Small intestine (tissue), 7 donors: ENCODE data around the gene CAMK2D. TPM values are rescaled to one million over a fixed set of nuclear protein-coding genes. Genes with fewer than 3 reads are reported as not detected.

ENCODE experiments used
- DNase-seq, 2 donors: peaks; one replicate each; pipeline versions ENCODE4 v3.0.0 to v3.0.0-alpha.2; 2013
- FAIRE-seq: peaks from 2 replicates; lab custom pipeline; 2012; peaks lifted over from hg19 to GRCh38; lab: Jason Lieb, UNC
- H3K27ac ChIP-seq, 3 donors: one replicate each; pipeline ENCODE4 v1.5.1; 2013; ENCODE audit warnings: low read length in 2 of 3, mild to moderate bottlenecking in 2 of 3, control low read depth in 1 of 3, inconsistent platforms in 1 of 3, low read depth in 1 of 3, moderate library complexity in 1 of 3
- H3K27me3 ChIP-seq, 3 donors: one replicate each; pipeline ENCODE4 v1.6.1; 2013; ENCODE audit warnings: low read length in 3 of 3, inconsistent platforms in 1 of 3; ENCODE audit not compliant: control insufficient read depth in 3 of 3, insufficient read depth in 3 of 3
- H3K36me3 ChIP-seq, 3 donors: one replicate each; pipeline ENCODE4 v1.6.1; 2013; ENCODE audit warnings: low read length in 3 of 3, inconsistent platforms in 1 of 3, low read depth in 1 of 3, mild to moderate bottlenecking in 1 of 3, moderate library complexity in 1 of 3; ENCODE audit not compliant: control insufficient read depth in 3 of 3, insufficient read depth in 2 of 3
- H3K4me1 ChIP-seq, 3 donors: one replicate each; pipeline ENCODE4 v1.6.1; 2013; ENCODE audit warnings: low read length in 2 of 3, inconsistent platforms in 1 of 3, low read depth in 1 of 3, mild to moderate bottlenecking in 1 of 3, moderate library complexity in 1 of 3; ENCODE audit not compliant: control insufficient read depth in 3 of 3, insufficient read depth in 2 of 3
- H3K4me3 ChIP-seq, 3 donors: one replicate each; pipeline ENCODE4 v1.5.1; 2013; ENCODE audit warnings: low read length in 3 of 3, control low read depth in 1 of 3, inconsistent platforms in 1 of 3, low read depth in 1 of 3, mild to moderate bottlenecking in 1 of 3, moderate library complexity in 1 of 3
- H3K9me3 ChIP-seq, 2 donors: one replicate each; pipeline ENCODE4 v1.6.1; 2013; ENCODE audit warnings: low read depth in 1 of 2, low read length in 1 of 2; ENCODE audit not compliant: control insufficient read depth in 2 of 2, insufficient read depth in 1 of 2
- WGBS, 3 donors: extraction: QIAGEN DNeasy Blood & Tissue Kit; methylation state at CpG; one replicate each; pipeline ENCODE4 v1.1.7; 2013; 5-methylcytosine and 5-hydroxymethylcytosine counted together
- polyA plus RNA-seq, 4 donors: library from polyadenylated mRNA; stranded (reverse) in 3 of 4; unstranded in 1 of 4; fragments of 200-250 nt in 3 of 4; fragments of 120-200 nt in 1 of 4; gene quantifications; one replicate each; pipeline versions ENCODE4 v1.2.1 to v1.2.3, GENCODE V29; 2013
- donor health status: healthy with polysubstance abuse.
- donor health status: control.
- donor health status: control.
- donor health status: Bipolar disorder and iron deficiency.
- donor health status: healthy.

Gene CAMK2D
- polyA plus RNA-seq, 4 donors = 21.1 to 81.1 (median 24.0) TPM

GRCh38 chr4:113409181-113409580 is 352.4 kb downstream of the CAMK2D start:
- Histone ChIP-seq H3K36me3 (no peaks in the 10 kb centered on the region), H3K27ac (no peak overlapping the region), H3K4me3 (no peak overlapping the region), H3K9me3 (no peaks in the 10 kb centered on the region), H3K4me1 (peaks cover 0 to 17% (median 0%) of the 10 kb centered on the region in 3 donors), H3K27me3 (peaks cover 0 to 2% (median 0%) of the 10 kb centered on the region in 3 donors)
- no peak for DNase-seq
- no peak for FAIRE-seq
- 44 to 64% (median 46%) methylated on average over 4 of the region's 4 CpGs for WGBS, 3 donors

GRCh38 chr4:113407409-113407808 is 354.1 kb downstream of the CAMK2D start:
- no peak for DNase-seq
- H3K27ac ChIP-seq = no peak overlapping the region
- H3K9me3 ChIP-seq = no peaks in the 10 kb centered on the region
- peaks cover 0 to 2% (median 0%) of the 10 kb centered on the region in 3 donors for H3K27me3 ChIP-seq
- WGBS, 3 donors = 69 to 83% (median 78%) methylated on average over 2 of the region's 2 CpGs
- no peak overlapping the region for H3K4me3 ChIP-seq
- FAIRE-seq = no peak
- no peaks in the 10 kb centered on the region for H3K36me3 ChIP-seq
- H3K4me1 ChIP-seq = peaks cover 0 to 27% (median 0%) of the 10 kb centered on the region in 3 donors

GRCh38 chr4:113406723-113407016 is 354.9 kb downstream of the CAMK2D start:
- WGBS, 3 donors = 76 to 85% (median 81%) methylated on average over 7 of the region's 7 CpGs
- Histone ChIP-seq H3K4me1 (peaks cover 0 to 27% (median 0%) of the 10 kb centered on the region in 3 donors), H3K27ac (no peak overlapping the region), H3K9me3 (no peaks in the 10 kb centered on the region), H3K4me3 (no peak overlapping the region), H3K36me3 (no peaks in the 10 kb centered on the region), H3K27me3 (peaks cover 0 to 2% (median 0%) of the 10 kb centered on the region in 3 donors)
- no peak for DNase-seq
- FAIRE-seq = no peak

- Histone ChIP-seq H3K9me3 (peaks cover 0 to 2% of the 10 kb centered on the region in 2 donors), H3K27me3 (peaks cover 0 to 2% (median 0%) of the 10 kb centered on the region in 3 donors), H3K36me3 (no peaks in the 10 kb centered on the region), H3K27ac (peak overlapping the region in 1 of 3 donors; percentile 79), H3K4me1 (peaks cover 0 to 27% (median 0%) of the 10 kb centered on the region in 3 donors), H3K4me3 (no peak overlapping the region)
- FAIRE-seq = no peak
- no peak for DNase-seq
- WGBS, 3 donors = 78 to 80% (median 78%) methylated on average over 7 of the region's 7 CpGs
Measured at GRCh38 chr4:113405874-113406722, 355.4 kb downstream of the CAMK2D start.

GRCh38 chr4:113404841-113405240 is 356.7 kb downstream of the CAMK2D start:
- peak overlapping the region in 1 of 3 donors; percentile 79 for H3K27ac ChIP-seq
- no peak overlapping the region for H3K4me3 ChIP-seq
- H3K27me3 ChIP-seq = peaks cover 0 to 2% (median 0%) of the 10 kb centered on the region in 3 donors
- no peak for FAIRE-seq
- H3K4me1 ChIP-seq = peaks cover 0 to 27% (median 0%) of the 10 kb centered on the region in 3 donors
- 44 to 63% (median 46%) methylated on average over 2 of the region's 2 CpGs for WGBS, 3 donors
- DNase-seq = peak in 1 of 2 donors; percentile 33
- peaks cover 0 to 7% of the 10 kb centered on the region in 2 donors for H3K9me3 ChIP-seq
- H3K36me3 ChIP-seq = no peaks in the 10 kb centered on the region

- no peak overlapping the region for H3K4me3 ChIP-seq
- H3K36me3 ChIP-seq = no peaks in the 10 kb centered on the region
- no peak for FAIRE-seq
- peak overlapping the region in 1 of 3 donors; percentile 79 for H3K27ac ChIP-seq
- peak; percentile 20 to 87 for DNase-seq
- peaks cover 0 to 2% (median 0%) of the 10 kb centered on the region in 3 donors for H3K27me3 ChIP-seq
- 51 to 81% (median 66%) methylated on average over 4 of the region's 4 CpGs for WGBS, 3 donors
- H3K9me3 ChIP-seq = peaks cover 0 to 7% of the 10 kb centered on the region in 2 donors
- peaks cover 0 to 27% (median 0%) of the 10 kb centered on the region in 3 donors for H3K4me1 ChIP-seq
Measured at GRCh38 chr4:113404167-113404571, 357.4 kb downstream of the CAMK2D start.

Other genes with a start within 250 kb of the CAMK2D start
- 10 to 100 TPM in 1 of 4 donors, 1 to 10 TPM in 1, under 1 TPM in 1, not detected in 1; 0.22 to 14.4 (median 1.0) TPM for gene ARSJ, start 217.9 kb upstream of the CAMK2D start, polyA plus RNA-seq